HepG2 (cell line): ENCODE measurements around the gene PDGFB. TPM values are rescaled to one million over a fixed set of nuclear protein-coding genes. Genes with fewer than 3 reads are reported as not detected.
A peak's percentile ranks its signal among the peaks of the same experiment; 100 is the strongest.

ENCODE experiments used
- ATAC-seq: fragments of 200-7000 bp; cut with Tn5 transposase; 3 replicates; pipeline ENCODE4 v1.9.1; 2020; ENCODE audit warnings: mild to moderate bottlenecking, moderate library complexity
- BruUV-seq: library from RNA; stranded (reverse); fragments of 400-500 nt; replicated peaks from 2 replicates; lab custom pipeline; 2021; lab: Mats Ljungman, UMichigan
- CTCF ChIA-PET: fragments of 300-600 bp; formaldehyde crosslinking; extraction: SDS; loops from one replicate; lab custom pipeline; 2021; ENCODE audit warnings: low total read pairs, inconsistent platforms, low intra/inter-chr PET ratio; lab: Yijun Ruan, JAX
- POLR2A ChIA-PET: fragments of 350-600 bp; sonication (Branson Sonifier 250); formaldehyde crosslinking; loops from one replicate; lab custom pipeline; 2020; ENCODE audit warnings: antibody characterized with exemption, inconsistent platforms; lab: Yijun Ruan, JAX
- DNase-seq: peaks from one replicate; pipeline ENCODE4 v3.0.0-alpha.2; 2015; ENCODE audit warnings: low spot score
- FAIRE-seq: peaks from 3 replicates; lab custom pipeline; 2011; peaks lifted over from hg19 to GRCh38; lab: Jason Lieb, UNC
- H2AFZ ChIP-seq: one replicate; pipeline ENCODE4 v1.6.1; 2011; ENCODE audit warnings: low read length, inconsistent platforms
- H3K27ac ChIP-seq: fragments of 300-600 bp; 3 replicates; pipeline ENCODE4 v1.8.0; 2011; ENCODE audit warnings: mixed run types, mild to moderate bottlenecking, mixed read lengths, low read length, inconsistent platforms; ENCODE audit not compliant: insufficient read depth; ENCODE audit errors: extremely low read length
- H3K27me3 ChIP-seq, 2 experiments: fragments of 200-600 bp in 1 of 2; 2 replicates in 1 of 2; 3 replicates in 1 of 2; pipeline versions ENCODE4 v1.6.0 to v1.8.0; 2011; ENCODE audit warnings: low read length in 2 of 2, mild to moderate bottlenecking in 2 of 2, moderate library complexity in 2 of 2, inconsistent platforms in 1 of 2; ENCODE audit not compliant: insufficient read depth in 2 of 2, control insufficient read depth in 1 of 2
- H3K36me3 ChIP-seq, 2 experiments: fragments of 200-600 bp in 1 of 2; replicated peaks in 1 of 2; 2 replicates in 1 of 2; 3 replicates in 1 of 2; pipeline versions ENCODE4 v1.5.1 to v1.8.0; 2011; ENCODE audit warnings: low read length in 2 of 2, inconsistent platforms in 1 of 2; ENCODE audit not compliant: insufficient read depth in 2 of 2, control insufficient read depth in 1 of 2
- H3K4me1 ChIP-seq: 2 replicates; pipeline ENCODE4 v1.5.1; 2012; ENCODE audit warnings: low read length, inconsistent platforms; ENCODE audit not compliant: insufficient read depth
- H3K4me2 ChIP-seq: 2 replicates; pipeline ENCODE4 v1.6.0; 2011; ENCODE audit warnings: low read depth, low read length, inconsistent platforms
- H3K4me3 ChIP-seq, 3 experiments: fragments of 200-600 bp in 1 of 3; sonication (generic), shearing (Covaris generic) in 1 of 3; replicated peaks in 1 of 3; 2 replicates each; pipeline ENCODE4 v1.5.1; 2011 to 2016; ENCODE audit warnings: low read length in 3 of 3, inconsistent platforms in 2 of 3, low read depth in 2 of 3, mild to moderate bottlenecking in 2 of 3, control low read depth in 1 of 3, mixed read lengths in 1 of 3; ENCODE audit not compliant: insufficient read depth in 1 of 3
- H3K79me2 ChIP-seq: one replicate; pipeline ENCODE4 v1.6.1; 2011; ENCODE audit warnings: low read length, inconsistent platforms; ENCODE audit not compliant: insufficient read depth
- H3K9ac ChIP-seq: 2 replicates; pipeline ENCODE4 v1.6.0; 2011; ENCODE audit warnings: mild to moderate bottlenecking, low read depth, low read length, inconsistent platforms; ENCODE audit not compliant: insufficient read depth
- H3K9me3 ChIP-seq: 2 replicates; pipeline ENCODE4 v1.5.1; 2012; ENCODE audit warnings: mild to moderate bottlenecking, low read length
- H4K20me1 ChIP-seq: 2 replicates; pipeline ENCODE4 v1.6.0; 2011; ENCODE audit warnings: inconsistent platforms, mild to moderate bottlenecking, low read length, moderate library complexity; ENCODE audit not compliant: insufficient read depth
- ARID2 ChIP-seq: sonication (generic); formaldehyde crosslinking; IDR thresholded peaks from 2 replicates; pipeline ENCODE4 v1.8.1; 2022; ENCODE audit warnings: mild to moderate bottlenecking, missing genetic modification reagents, borderline replicate concordance
- MEIS1 ChIP-seq: sonication (generic); formaldehyde crosslinking; IDR thresholded peaks from 2 replicates; pipeline ENCODE4 v1.9.0; 2021; ENCODE audit warnings: mild to moderate bottlenecking, missing genetic modification reagents, moderate library complexity, borderline replicate concordance
- MEIS2 ChIP-seq: sonication (generic); formaldehyde crosslinking; IDR thresholded peaks from 2 replicates; pipeline ENCODE4 v1.9.0; 2021; ENCODE audit warnings: mild to moderate bottlenecking, missing genetic modification reagents
- MYC ChIP-seq: sonication (generic); formaldehyde crosslinking; IDR thresholded peaks from 2 replicates; pipeline ENCODE4 v1.9.0; 2021; ENCODE audit warnings: missing genetic modification reagents, borderline replicate concordance
- STAG1 ChIP-seq: sonication (generic); formaldehyde crosslinking; IDR thresholded peaks from 2 replicates; pipeline ENCODE4 v1.4.0; 2020; ENCODE audit warnings: missing genetic modification reagents
- ZFX ChIP-seq: sonication (generic); formaldehyde crosslinking; IDR thresholded peaks from 2 replicates; pipeline ENCODE4 v1.4.0; 2020; ENCODE audit warnings: mild to moderate bottlenecking, low read depth, missing genetic modification reagents, moderate library complexity
- ZNF703 ChIP-seq: sonication (generic); formaldehyde crosslinking; IDR thresholded peaks from 2 replicates; pipeline ENCODE4 v1.5.1; 2020; ENCODE audit warnings: missing genetic modification reagents, mild to moderate bottlenecking, moderate library complexity, borderline replicate concordance
- ZNF773 ChIP-seq: sonication (generic); formaldehyde crosslinking; IDR thresholded peaks from 2 replicates; pipeline ENCODE4 v1.4.0; 2020; ENCODE audit warnings: missing genetic modification reagents, borderline replicate concordance
- ZSCAN29 ChIP-seq: sonication (generic); formaldehyde crosslinking; conservative IDR thresholded peaks from 2 replicates; pipeline ENCODE4 v1.4.0; 2020; ENCODE audit warnings: mild to moderate bottlenecking, missing genetic modification reagents
- WGBS: methylation state at CpG from one replicate; pipeline ENCODE4 v1.1.6; 2017; ENCODE audit warnings: low lambda C conversion rate; 5-methylcytosine and 5-hydroxymethylcytosine counted together
- in situ Hi-C: cut with HindIII; loops from 2 replicates; pipeline ENCODE4 v1.10.0; 2017; ENCODE audit warnings: low pct_unique_long_range_greater_than_20kb; ENCODE audit not compliant: extremely low pct_ligation_motif_present
- intact Hi-C: fragments of 100-400 bp; cut with micrococcal nuclease; formaldehyde crosslinking; loops from one replicate; pipeline ENCODE4 v1.10.0; 2022; ENCODE audit not compliant: unreplicated experiment
- polyA plus RNA-seq, 8 experiments: library from polyadenylated mRNA; depleted of rRNA in 3 of 8; stranded (reverse) in 7 of 8; unstranded in 1 of 8; fragments of >200 nt; fragmentation: Illumina TruSeq in 4 of 8; extraction: Trizol in 4 of 8; gene quantifications; 2 replicates each; pipeline versions ENCODE4 v1.2.1 to v1.2.3, GENCODE V29; 2011 to 2016; ENCODE audit warnings: low read depth in 4 of 8, missing spikeins in 1 of 8, mixed read lengths in 1 of 8; ENCODE audit not compliant: insufficient read depth in 1 of 8
- total RNA-seq, 5 experiments: library from RNA; depleted of rRNA; stranded (reverse); fragments of >200 nt; fragmentation: Illumina TruSeq; extraction: Trizol; gene quantifications; 2 replicates each; pipeline ENCODE4 v1.2.3, GENCODE V29; 2016; ENCODE audit warnings: low read depth in 1 of 5
- TF ChIP-seq, protein P1 (sequence below): sonication (generic); formaldehyde crosslinking; IDR thresholded peaks from 2 replicates; pipeline ENCODE4 v1.5.0; 2020; ENCODE audit warnings: missing genetic modification reagents
- TF ChIP-seq, protein P2 (sequence below): sonication (generic); formaldehyde crosslinking; IDR thresholded peaks from 2 replicates; pipeline ENCODE4 v1.5.1; 2020; ENCODE audit warnings: mild to moderate bottlenecking, missing genetic modification reagents, moderate library complexity
- TF ChIP-seq, protein P3 (sequence below): sonication (generic); formaldehyde crosslinking; IDR thresholded peaks from 2 replicates; pipeline ENCODE4 v1.5.0; 2020; ENCODE audit warnings: mild to moderate bottlenecking, missing genetic modification reagents, moderate library complexity
- TF ChIP-seq, protein P4 (sequence below): sonication (generic); formaldehyde crosslinking; IDR thresholded peaks from 2 replicates; pipeline ENCODE4 v1.8.1; 2023; ENCODE audit warnings: missing genetic modification reagents, mild to moderate bottlenecking, borderline replicate concordance
- TF ChIP-seq, protein P5 (sequence below): sonication (generic); formaldehyde crosslinking; IDR thresholded peaks from 2 replicates; pipeline ENCODE4 v1.5.1; 2020; ENCODE audit warnings: mild to moderate bottlenecking, moderate library complexity, missing genetic modification reagents

The PDGFB gene
- total and polyA plus RNA-seq, 2 of the 13 experiments (the other 11 are each of a cell fraction or from before 2014, with no cell fraction given) = 1.4 to 10.1 TPM

- TF ChIP-seq, protein P1, sequence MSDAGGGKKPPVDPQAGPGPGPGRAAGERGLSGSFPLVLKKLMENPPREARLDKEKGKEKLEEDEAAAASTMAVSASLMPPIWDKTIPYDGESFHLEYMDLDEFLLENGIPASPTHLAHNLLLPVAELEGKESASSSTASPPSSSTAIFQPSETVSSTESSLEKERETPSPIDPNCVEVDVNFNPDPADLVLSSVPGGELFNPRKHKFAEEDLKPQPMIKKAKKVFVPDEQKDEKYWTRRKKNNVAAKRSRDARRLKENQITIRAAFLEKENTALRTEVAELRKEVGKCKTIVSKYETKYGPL = no peak
These were observed 56.0 kb downstream of the PDGFB start (continued) for GRCh38 chr22:39188809-39189208.

DNA sequence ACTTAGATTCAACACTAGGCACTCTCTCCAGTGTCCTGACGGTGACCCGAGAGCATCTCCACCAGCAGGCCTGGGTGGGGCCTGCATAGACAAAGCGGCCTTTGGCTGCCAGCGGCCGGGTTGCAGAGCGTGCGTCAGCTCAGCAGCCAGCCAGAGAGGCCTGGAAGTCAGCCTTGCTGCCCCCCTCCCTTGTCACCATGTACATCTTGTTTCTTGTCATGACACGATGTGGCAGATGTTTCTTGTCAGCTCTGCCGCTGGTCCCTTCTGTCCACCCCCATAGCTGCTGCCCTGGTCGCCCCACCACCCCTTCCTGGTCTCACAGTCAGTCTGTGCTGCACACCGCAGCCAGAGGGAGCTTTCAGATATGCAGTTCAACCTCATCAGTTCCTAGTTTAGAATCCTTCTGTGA lies 59.2 kb downstream of the PDGFB start:
- Histone ChIP-seq H3K27me3 (peaks cover 0 to 23% of the 10 kb centered on the region in 2 experiments; a peak in 2 of 5 replicates), H3K4me2 (peak overlapping the region; percentile 63), H4K20me1 (no peaks in the 10 kb centered on the region), H3K79me2 (no peaks in the 10 kb centered on the region), H3K4me1 (peaks cover 35% of the 10 kb centered on the region), H2AFZ (no peak overlapping the region), H3K27ac (no peak overlapping the region), H3K9ac (peak overlapping the region; percentile 26; the same call in 1 of the 2 replicates), H3K36me3 (no peaks in the 10 kb centered on the region), H3K4me3 (peak overlapping the region in 2 of 3 experiments; percentile 22 to 63; a peak in 2 of 6 replicates), H3K9me3 (no peaks in the 10 kb centered on the region)
- no TSS peak for BruUV-seq
- intact Hi-C loops = no loop called here
- FAIRE-seq = no peak
- WGBS = 3% methylated on average over 4 of the region's 11 CpGs
- DNase-seq = peak; percentile 50
- ATAC-seq = peak; percentile 90
- ChIA-PET CTCF (no interaction called here), POLR2A (interaction anchor here (1.1 kb wide), 1 partner anchor 134 kb away, joined by 3 read pairs; the partner anchor contains the start of gene RPL3)
- in situ Hi-C loops = no loop called here
- TF ChIP-seq ZNF703 (CRISPR knock-in tag) (no peak), STAG1 (CRISPR knock-in tag) (peak; percentile 38), MYC (CRISPR knock-in tag) (peak; percentile 39; the same call in 1 of the 2 replicates), MEIS1 (CRISPR knock-in tag) (no peak), MEIS2 (CRISPR knock-in tag) (0 out of 2 replicates have a peak, but pooled peaks have one; percentile 11), ZNF773 (CRISPR knock-in tag) (no peak), ZSCAN29 (CRISPR knock-in tag) (peak; percentile 70; the same call in 1 of the 2 replicates), ARID2 (CRISPR knock-in tag) (no peak), ZFX (CRISPR knock-in tag) (peak; percentile 70)
- TF ChIP-seq, protein P2, sequence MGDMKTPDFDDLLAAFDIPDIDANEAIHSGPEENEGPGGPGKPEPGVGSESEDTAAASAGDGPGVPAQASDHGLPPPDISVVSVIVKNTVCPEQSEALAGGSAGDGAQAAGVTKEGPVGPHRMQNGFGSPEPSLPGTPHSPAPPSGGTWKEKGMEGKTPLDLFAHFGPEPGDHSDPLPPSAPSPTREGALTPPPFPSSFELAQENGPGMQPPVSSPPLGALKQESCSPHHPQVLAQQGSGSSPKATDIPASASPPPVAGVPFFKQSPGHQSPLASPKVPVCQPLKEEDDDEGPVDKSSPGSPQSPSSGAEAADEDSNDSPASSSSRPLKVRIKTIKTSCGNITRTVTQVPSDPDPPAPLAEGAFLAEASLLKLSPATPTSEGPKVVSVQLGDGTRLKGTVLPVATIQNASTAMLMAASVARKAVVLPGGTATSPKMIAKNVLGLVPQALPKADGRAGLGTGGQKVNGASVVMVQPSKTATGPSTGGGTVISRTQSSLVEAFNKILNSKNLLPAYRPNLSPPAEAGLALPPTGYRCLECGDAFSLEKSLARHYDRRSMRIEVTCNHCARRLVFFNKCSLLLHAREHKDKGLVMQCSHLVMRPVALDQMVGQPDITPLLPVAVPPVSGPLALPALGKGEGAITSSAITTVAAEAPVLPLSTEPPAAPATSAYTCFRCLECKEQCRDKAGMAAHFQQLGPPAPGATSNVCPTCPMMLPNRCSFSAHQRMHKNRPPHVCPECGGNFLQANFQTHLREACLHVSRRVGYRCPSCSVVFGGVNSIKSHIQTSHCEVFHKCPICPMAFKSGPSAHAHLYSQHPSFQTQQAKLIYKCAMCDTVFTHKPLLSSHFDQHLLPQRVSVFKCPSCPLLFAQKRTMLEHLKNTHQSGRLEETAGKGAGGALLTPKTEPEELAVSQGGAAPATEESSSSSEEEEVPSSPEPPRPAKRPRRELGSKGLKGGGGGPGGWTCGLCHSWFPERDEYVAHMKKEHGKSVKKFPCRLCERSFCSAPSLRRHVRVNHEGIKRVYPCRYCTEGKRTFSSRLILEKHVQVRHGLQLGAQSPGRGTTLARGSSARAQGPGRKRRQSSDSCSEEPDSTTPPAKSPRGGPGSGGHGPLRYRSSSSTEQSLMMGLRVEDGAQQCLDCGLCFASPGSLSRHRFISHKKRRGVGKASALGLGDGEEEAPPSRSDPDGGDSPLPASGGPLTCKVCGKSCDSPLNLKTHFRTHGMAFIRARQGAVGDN (CRISPR knock-in tag) = peak; percentile 58
- TF ChIP-seq, protein P3, sequence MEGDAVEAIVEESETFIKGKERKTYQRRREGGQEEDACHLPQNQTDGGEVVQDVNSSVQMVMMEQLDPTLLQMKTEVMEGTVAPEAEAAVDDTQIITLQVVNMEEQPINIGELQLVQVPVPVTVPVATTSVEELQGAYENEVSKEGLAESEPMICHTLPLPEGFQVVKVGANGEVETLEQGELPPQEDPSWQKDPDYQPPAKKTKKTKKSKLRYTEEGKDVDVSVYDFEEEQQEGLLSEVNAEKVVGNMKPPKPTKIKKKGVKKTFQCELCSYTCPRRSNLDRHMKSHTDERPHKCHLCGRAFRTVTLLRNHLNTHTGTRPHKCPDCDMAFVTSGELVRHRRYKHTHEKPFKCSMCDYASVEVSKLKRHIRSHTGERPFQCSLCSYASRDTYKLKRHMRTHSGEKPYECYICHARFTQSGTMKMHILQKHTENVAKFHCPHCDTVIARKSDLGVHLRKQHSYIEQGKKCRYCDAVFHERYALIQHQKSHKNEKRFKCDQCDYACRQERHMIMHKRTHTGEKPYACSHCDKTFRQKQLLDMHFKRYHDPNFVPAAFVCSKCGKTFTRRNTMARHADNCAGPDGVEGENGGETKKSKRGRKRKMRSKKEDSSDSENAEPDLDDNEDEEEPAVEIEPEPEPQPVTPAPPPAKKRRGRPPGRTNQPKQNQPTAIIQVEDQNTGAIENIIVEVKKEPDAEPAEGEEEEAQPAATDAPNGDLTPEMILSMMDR = peak; percentile 65
- TF ChIP-seq, protein P4, sequence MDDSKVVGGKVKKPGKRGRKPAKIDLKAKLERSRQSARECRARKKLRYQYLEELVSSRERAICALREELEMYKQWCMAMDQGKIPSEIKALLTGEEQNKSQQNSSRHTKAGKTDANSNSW = no peak
- TF ChIP-seq, protein P5, sequence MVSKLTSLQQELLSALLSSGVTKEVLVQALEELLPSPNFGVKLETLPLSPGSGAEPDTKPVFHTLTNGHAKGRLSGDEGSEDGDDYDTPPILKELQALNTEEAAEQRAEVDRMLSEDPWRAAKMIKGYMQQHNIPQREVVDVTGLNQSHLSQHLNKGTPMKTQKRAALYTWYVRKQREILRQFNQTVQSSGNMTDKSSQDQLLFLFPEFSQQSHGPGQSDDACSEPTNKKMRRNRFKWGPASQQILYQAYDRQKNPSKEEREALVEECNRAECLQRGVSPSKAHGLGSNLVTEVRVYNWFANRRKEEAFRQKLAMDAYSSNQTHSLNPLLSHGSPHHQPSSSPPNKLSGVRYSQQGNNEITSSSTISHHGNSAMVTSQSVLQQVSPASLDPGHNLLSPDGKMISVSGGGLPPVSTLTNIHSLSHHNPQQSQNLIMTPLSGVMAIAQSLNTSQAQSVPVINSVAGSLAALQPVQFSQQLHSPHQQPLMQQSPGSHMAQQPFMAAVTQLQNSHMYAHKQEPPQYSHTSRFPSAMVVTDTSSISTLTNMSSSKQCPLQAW = no peak
